H1 (cell line): ENCODE results near the gene SUSD6. TPM values are rescaled to one million over a fixed set of nuclear protein-coding genes. Genes with fewer than 3 reads are reported as not detected.

Source experiments
- CTCF ChIA-PET: fragments of 300-600 bp; sonication (Branson Sonifier 250); formaldehyde crosslinking; loops from one replicate; lab custom pipeline; 2021; ENCODE audit not compliant: partially characterized antibody; lab: Charles Lee
- POLR2A ChIA-PET: fragments of 300-600 bp; sonication (Branson Sonifier 250); formaldehyde crosslinking; loops from one replicate; lab custom pipeline; 2021; ENCODE audit warnings: inconsistent platforms; ENCODE audit not compliant: partially characterized antibody; lab: Charles Lee
- DNase-seq, 2 experiments: peaks; one replicate each; pipeline versions ENCODE4 v3.0.0 to v3.0.0-alpha.2; 2010 to 2022; ENCODE audit warnings: low spot score in 2 of 2, low read depth in 1 of 2, mixed read lengths in 1 of 2
- FAIRE-seq: peaks from 2 replicates; lab custom pipeline; 2011; peaks lifted over from hg19 to GRCh38; lab: Jason Lieb, UNC
- H2AFZ ChIP-seq: 2 replicates; pipeline ENCODE4 v1.8.1; 2012; ENCODE audit warnings: low read length, inconsistent platforms
- H2AK5ac ChIP-seq: 2 replicates; pipeline ENCODE4 v1.6.1; 2013; ENCODE audit warnings: low read depth, low read length
- H2BK120ac ChIP-seq: replicated peaks from 2 replicates; pipeline ENCODE3; 2013; ENCODE audit warnings: low read depth, low read length, inconsistent platforms
- H2BK12ac ChIP-seq: 2 replicates; pipeline ENCODE4 v1.6.1; 2013; ENCODE audit warnings: low read depth, low read length
- H2BK15ac ChIP-seq: 2 replicates; pipeline ENCODE4 v1.6.1; 2013; ENCODE audit warnings: low read length
- H2BK20ac ChIP-seq: 2 replicates; pipeline ENCODE4 v1.6.1; 2013; ENCODE audit warnings: low read length
- H2BK5ac ChIP-seq: 2 replicates; pipeline ENCODE4 v1.6.1; 2013; ENCODE audit warnings: low read depth, low read length
- H3K14ac ChIP-seq: 2 replicates; pipeline ENCODE4 v1.6.1; 2013; ENCODE audit warnings: inconsistent platforms; ENCODE audit not compliant: insufficient read length
- H3K18ac ChIP-seq: 2 replicates; pipeline ENCODE4 v1.6.1; 2013; ENCODE audit warnings: low read length; ENCODE audit errors: extremely low read depth
- H3K23ac ChIP-seq: 2 replicates; pipeline ENCODE4 v1.6.1; 2013; ENCODE audit warnings: inconsistent platforms; ENCODE audit not compliant: insufficient read length
- H3K23me2 ChIP-seq: 2 replicates; pipeline ENCODE4 v1.6.1; 2013; ENCODE audit warnings: low read depth, low read length
- H3K27ac ChIP-seq: 2 replicates; pipeline ENCODE4 v1.6.1; 2011; ENCODE audit warnings: low read depth, low read length, inconsistent platforms
- H3K27me3 ChIP-seq, 4 experiments: replicated peaks in 1 of 4; 1 replicate in 1 of 4; 2 replicates in 3 of 4; pipeline versions ENCODE4 v1.6.1 to v1.8.1; 2011 to 2013; ENCODE audit warnings: low read length in 3 of 4, mild to moderate bottlenecking in 3 of 4, inconsistent platforms in 2 of 4, mixed read lengths in 2 of 4, moderate library complexity in 1 of 4; ENCODE audit not compliant: control insufficient read depth in 3 of 4, insufficient read depth in 3 of 4; ENCODE audit errors: extremely low read depth in 1 of 4
- H3K36me3 ChIP-seq, 4 experiments: 2 replicates each; pipeline versions ENCODE4 v1.6.1 to v1.8.1; 2011 to 2013; ENCODE audit warnings: mild to moderate bottlenecking in 4 of 4, low read length in 3 of 4, moderate library complexity in 2 of 4, control low read depth in 1 of 4, inconsistent platforms in 1 of 4; ENCODE audit not compliant: insufficient read depth in 4 of 4, control insufficient read depth in 2 of 4
- H3K4ac ChIP-seq: replicated peaks from 2 replicates; pipeline ENCODE3; 2013; ENCODE audit warnings: low read length, low read depth, mixed read lengths, inconsistent platforms; ENCODE audit not compliant: insufficient read length
- H3K4me1 ChIP-seq, 4 experiments: replicated peaks in 1 of 4; 1 replicate in 1 of 4; 2 replicates in 3 of 4; pipeline versions ENCODE4 v1.6.1 to v1.8.1; 2011 to 2013; ENCODE audit warnings: low read length in 3 of 4, inconsistent platforms in 2 of 4, mixed read lengths in 1 of 4; ENCODE audit not compliant: insufficient read depth in 4 of 4, control insufficient read depth in 3 of 4
- H3K4me2 ChIP-seq, 2 experiments: 2 replicates each; pipeline versions ENCODE4 v1.6.1 to v1.8.1; 2011 to 2013; ENCODE audit warnings: low read depth in 2 of 2, low read length in 2 of 2, control low read depth in 1 of 2, inconsistent platforms in 1 of 2, mild to moderate bottlenecking in 1 of 2; ENCODE audit not compliant: insufficient read depth in 1 of 2
- H3K4me3 ChIP-seq, 4 experiments: fragments of 200-600, 300-600 bp in 1 of 4; sonication (generic), shearing (Covaris generic), sonication (Bioruptor Twin) in 1 of 4; 2 replicates each; pipeline versions ENCODE4 v1.5.1 to v1.8.1; 2011 to 2016; ENCODE audit warnings: low read length in 4 of 4, low read depth in 3 of 4, control low read depth in 2 of 4, inconsistent platforms in 2 of 4, mild to moderate bottlenecking in 2 of 4, mixed read lengths in 1 of 4, moderate library complexity in 1 of 4; ENCODE audit not compliant: insufficient read depth in 2 of 4; ENCODE audit errors: extremely low read depth in 1 of 4
- H3K56ac ChIP-seq: replicated peaks from 2 replicates; pipeline ENCODE3; 2013; ENCODE audit warnings: low read depth, mild to moderate bottlenecking, mixed read lengths, low read length, inconsistent platforms; ENCODE audit not compliant: insufficient read length
- H3K79me1 ChIP-seq: 2 replicates; pipeline ENCODE4 v1.6.1; 2013; ENCODE audit warnings: low read depth, low read length, control low read depth
- H3K79me2 ChIP-seq, 2 experiments: 2 replicates each; pipeline versions ENCODE4 v1.6.1 to v1.8.1; 2012 to 2013; ENCODE audit warnings: low read length in 2 of 2, mild to moderate bottlenecking in 2 of 2, inconsistent platforms in 1 of 2; ENCODE audit not compliant: insufficient read depth in 2 of 2, control insufficient read depth in 1 of 2
- H3K9ac ChIP-seq, 4 experiments: replicated peaks in 1 of 4; 1 replicate in 1 of 4; 2 replicates in 3 of 4; pipeline versions ENCODE4 v1.6.1 to v1.8.1; 2011 to 2013; ENCODE audit warnings: low read depth in 3 of 4, low read length in 3 of 4, control low read depth in 2 of 4, mild to moderate bottlenecking in 2 of 4, moderate library complexity in 2 of 4, inconsistent platforms in 1 of 4; ENCODE audit errors: extremely low read depth in 1 of 4
- H3K9me3 ChIP-seq, 2 experiments: 2 replicates each; pipeline versions ENCODE4 v1.6.1 to v1.8.1; 2012 to 2013; ENCODE audit warnings: mild to moderate bottlenecking in 2 of 2, moderate library complexity in 2 of 2, control low read depth in 1 of 2, inconsistent platforms in 1 of 2, low read depth in 1 of 2, low read length in 1 of 2, mixed read lengths in 1 of 2; ENCODE audit not compliant: insufficient read depth in 2 of 2
- H4K20me1 ChIP-seq, 2 experiments: replicated peaks in 1 of 2; 2 replicates each; pipeline versions ENCODE3 to v1.8.1; 2011 to 2013; ENCODE audit warnings: inconsistent platforms in 2 of 2, low read length in 2 of 2, mild to moderate bottlenecking in 1 of 2; ENCODE audit not compliant: insufficient read depth in 2 of 2, control insufficient read depth in 1 of 2
- H4K5ac ChIP-seq: 2 replicates; pipeline ENCODE4 v1.6.1; 2013; ENCODE audit warnings: low read length, low read depth, mixed read lengths, inconsistent platforms; ENCODE audit not compliant: insufficient read length
- H4K8ac ChIP-seq: 2 replicates; pipeline ENCODE4 v1.8.0; 2013; ENCODE audit warnings: mild to moderate bottlenecking, moderate library complexity, low read length, inconsistent platforms; ENCODE audit not compliant: insufficient read depth; ENCODE audit errors: extremely low read depth
- H4K91ac ChIP-seq: replicated peaks from 2 replicates; pipeline ENCODE3; 2013; ENCODE audit warnings: low read length, mixed read lengths, inconsistent platforms; ENCODE audit not compliant: insufficient read length
- ATF3 ChIP-seq: IDR thresholded peaks from 2 replicates; pipeline ENCODE4 v1.6.1; 2011; ENCODE audit warnings: low read depth, mild to moderate bottlenecking, low read length; ENCODE audit not compliant: insufficient read depth
- CBX5 ChIP-seq: fragments of 300-800, 300-1000 bp; sonication (generic); IDR thresholded peaks from 2 replicates; pipeline ENCODE4 v1.7.1; 2016; ENCODE audit warnings: antibody characterized with exemption, low read length, low read depth
- CHD1 ChIP-seq: IDR thresholded peaks from 2 replicates; pipeline ENCODE4 v1.6.1; 2012; ENCODE audit warnings: low read depth, low read length, improper control_type of control experiment
- E2F6 ChIP-seq: IDR thresholded peaks from 2 replicates; pipeline ENCODE4 v1.6.1; 2012; ENCODE audit warnings: inconsistent platforms
- GTF2F1 ChIP-seq: IDR thresholded peaks from 2 replicates; pipeline ENCODE4 v1.6.1; 2012; ENCODE audit warnings: low read depth, low read length, improper control_type of control experiment, borderline replicate concordance
- HDAC2 ChIP-seq, 2 experiments: fragments of 300-600 bp in 1 of 2; sonication (generic) in 1 of 2; IDR thresholded peaks; 2 replicates each; pipeline ENCODE4 v1.6.1; 2011 to 2012; ENCODE audit warnings: low read depth in 2 of 2, low read length in 2 of 2, mild to moderate bottlenecking in 2 of 2, moderate library complexity in 2 of 2, borderline replicate concordance in 1 of 2, inconsistent platforms in 1 of 2
- MAFK ChIP-seq: IDR thresholded peaks from 2 replicates; pipeline ENCODE4 v1.6.1; 2012; ENCODE audit warnings: low read depth, mild to moderate bottlenecking, improper control_type of control experiment, low read length
- MAX ChIP-seq: IDR thresholded peaks from 2 replicates; pipeline ENCODE4 v1.6.1; 2012; ENCODE audit warnings: inconsistent platforms
- NRF1 ChIP-seq: IDR thresholded peaks from 2 replicates; pipeline ENCODE4 v1.6.1; 2011; ENCODE audit warnings: mild to moderate bottlenecking, low read depth, low read length, improper control_type of control experiment
- POLR2A ChIP-seq, 2 experiments: IDR thresholded peaks; 1 replicate in 1 of 2; 2 replicates in 1 of 2; pipeline ENCODE4 v1.6.1; 2011; ENCODE audit warnings: low read depth in 2 of 2, low read length in 2 of 2, mild to moderate bottlenecking in 2 of 2; ENCODE audit errors: control extremely low read depth in 1 of 2
- RNF2 ChIP-seq: fragments of 200-900, 300-1000 bp; sonication (generic); IDR thresholded peaks from 2 replicates; pipeline ENCODE4 v1.7.1; 2016; ENCODE audit warnings: borderline replicate concordance, low read depth, mild to moderate bottlenecking, antibody characterized with exemption, low read length; ENCODE audit not compliant: poor library complexity, severe bottlenecking; ENCODE audit errors: missing control alignments
- SIX5 ChIP-seq: IDR thresholded peaks from 2 replicates; pipeline ENCODE4 v1.6.1; 2011; ENCODE audit warnings: mild to moderate bottlenecking, low read depth, low read length
- SP2 ChIP-seq: IDR thresholded peaks from 2 replicates; pipeline ENCODE4 v1.6.1; 2012; ENCODE audit warnings: mild to moderate bottlenecking, low read length, inconsistent platforms
- WGBS, 2 experiments: shearing (Covaris generic) in 1 of 2; methylation state at CpG; one replicate each; pipeline versions ENCODE4 v1.1.6 to v1.1.7; 2013 to 2015; ENCODE audit warnings: low lambda C conversion rate in 2 of 2, mixed read lengths in 2 of 2, inconsistent platforms in 1 of 2, low coverage in 1 of 2, missing lambda C conversion rate in 1 of 2; ENCODE audit not compliant: insufficient replicate concordance in 2 of 2, insufficient coverage in 1 of 2, insufficient read length in 1 of 2; ENCODE audit errors: extremely low coverage in 1 of 2, missing lambda C conversion rate in 1 of 2; 5-methylcytosine and 5-hydroxymethylcytosine counted together
- polyA plus RNA-seq, 7 experiments: library from polyadenylated mRNA; depleted of rRNA in 3 of 7; stranded (reverse) in 5 of 7; unstranded in 2 of 7; fragments of >200 nt in 5 of 7; fragments of 200-250 nt in 2 of 7; gene quantifications; 1 replicate in 5 of 7; 2 replicates in 1 of 7; 4 replicates in 1 of 7; pipeline versions ENCODE4 v1.2.1 to v1.2.3, GENCODE V29; 2011 to 2013; ENCODE audit warnings: missing spikeins in 2 of 7, mixed read lengths in 2 of 7
- total RNA-seq: library from RNA; stranded (reverse); fragmentation: NEBNext Ultra II Directional; extraction: Animal tissue kit (Norgen Biotek cat#: 25700); gene quantifications from 2 replicates; pipeline ENCODE4 v1.2.1, GENCODE V29; 2021

Gene SUSD6
- total and polyA plus RNA-seq, 2 of the 8 experiments (the other 6 are each of a cell fraction or from before 2014, with no cell fraction given) = 3.0 to 3.8 TPM

GRCh38 chr14:69741055-69741454 is 129.7 kb downstream of the SUSD6 start:
- H3K4ac ChIP-seq = no peak overlapping the region
- H3K23ac ChIP-seq = no peak overlapping the region
- H3K4me2 ChIP-seq = no peak overlapping the region
- no peak overlapping the region for H2BK15ac ChIP-seq
- no peak overlapping the region for H2BK20ac ChIP-seq
- ChIA-PET CTCF (interaction anchor here (1.6 kb wide), 1 partner anchor 61 kb away, joined by 4 read pairs; no protein-coding TSS in a partner anchor), POLR2A (no interaction called here)
- H3K4me3 ChIP-seq = no peak overlapping the region
- H3K79me2 ChIP-seq = no peaks in the 10 kb centered on the region
- H4K20me1 ChIP-seq = no peaks in the 10 kb centered on the region
- no peak overlapping the region for H3K9ac ChIP-seq
- no peak overlapping the region for H3K18ac ChIP-seq
- WGBS, 2 experiments = 92% methylated on average over 1 of the region's 1 CpG; no CpG with 5 or more reads in 1 of the 2 experiments
- H4K5ac ChIP-seq = no peak overlapping the region
- no peak overlapping the region for H2AFZ ChIP-seq
- no peak overlapping the region for H2AK5ac ChIP-seq
- no peaks in the 10 kb centered on the region for H3K27me3 ChIP-seq
- no peak overlapping the region for H2BK5ac ChIP-seq
- no peaks in the 10 kb centered on the region for H3K4me1 ChIP-seq
- no peak overlapping the region for H3K56ac ChIP-seq
- no peak overlapping the region for H3K27ac ChIP-seq
- peaks cover 14 to 16% of the 10 kb centered on the region in 2 experiments for H3K9me3 ChIP-seq
- no peaks in the 10 kb centered on the region for H3K79me1 ChIP-seq
- no peak overlapping the region for H3K14ac ChIP-seq
- FAIRE-seq = no peak
- H2BK12ac ChIP-seq = no peak overlapping the region
- H2BK120ac ChIP-seq = no peak overlapping the region
- H3K23me2 ChIP-seq = no peaks in the 10 kb centered on the region
- no peaks in the 10 kb centered on the region; a peak in 1 of 8 replicates for H3K36me3 ChIP-seq
- H4K8ac ChIP-seq = no peak overlapping the region
- DNase-seq = no peak
- no peak overlapping the region for H4K91ac ChIP-seq
- no peak for TF ChIP-seq SIX5
- no peak for TF ChIP-seq CBX5
- no peak for TF ChIP-seq ATF3
- TF ChIP-seq MAFK = no peak
- TF ChIP-seq MAX = no peak
- no peak for TF ChIP-seq CHD1
- no peak for TF ChIP-seq E2F6
- no peak for TF ChIP-seq POLR2A (IDR thresholded peaks at IDR 0.05; ENCODE audit: control extremely low read depth in 1 of 2, low read depth in 2 of 2, low read length in 2 of 2)
- TF ChIP-seq GTF2F1 = no peak
- no peak for TF ChIP-seq RNF2
- TF ChIP-seq HDAC2 (IDR thresholded peaks at IDR 0.05; ENCODE audit: borderline replicate concordance in 1 of 2, low read depth in 2 of 2, low read length in 2 of 2) = no peak
- TF ChIP-seq SP2 = no peak
- TF ChIP-seq NRF1 = no peak
